Spleen (tissue), 7 donors: ENCODE data around the gene RUSF1.

Source experiments
- POLR2A ChIP-seq, 3 donors: fragments of 450-650 bp; IDR thresholded peaks; one replicate each; pipeline ENCODE4 v1.5.1; 2017; ENCODE audit warnings: antibody characterized with exemption in 3 of 3, mild to moderate bottlenecking in 1 of 3
- TF ChIP-seq, protein P1 (sequence below), 11 experiments: fragments of 200-600 bp in 7 of 11; fragments of 450-650 bp in 4 of 11; sonication (generic) in 4 of 11; IDR thresholded peaks in 8 of 11; conservative IDR thresholded peaks in 3 of 11; 1 replicate in 7 of 11; 2 replicates in 4 of 11; pipeline versions ENCODE4 v1.4.0 to v1.8.0; 2016 to 2021; ENCODE audit warnings: antibody characterized with exemption in 11 of 11, inconsistent platforms in 4 of 11, mild to moderate bottlenecking in 1 of 11
- donor health status: DM: no; HTN: no; CAD: no; lungs with moderate emphysema.
- donor health status: DM: no; HTN: no; CAD: no.
- donor health status: DM: no; HTN: no; CAD: no.

DNA sequence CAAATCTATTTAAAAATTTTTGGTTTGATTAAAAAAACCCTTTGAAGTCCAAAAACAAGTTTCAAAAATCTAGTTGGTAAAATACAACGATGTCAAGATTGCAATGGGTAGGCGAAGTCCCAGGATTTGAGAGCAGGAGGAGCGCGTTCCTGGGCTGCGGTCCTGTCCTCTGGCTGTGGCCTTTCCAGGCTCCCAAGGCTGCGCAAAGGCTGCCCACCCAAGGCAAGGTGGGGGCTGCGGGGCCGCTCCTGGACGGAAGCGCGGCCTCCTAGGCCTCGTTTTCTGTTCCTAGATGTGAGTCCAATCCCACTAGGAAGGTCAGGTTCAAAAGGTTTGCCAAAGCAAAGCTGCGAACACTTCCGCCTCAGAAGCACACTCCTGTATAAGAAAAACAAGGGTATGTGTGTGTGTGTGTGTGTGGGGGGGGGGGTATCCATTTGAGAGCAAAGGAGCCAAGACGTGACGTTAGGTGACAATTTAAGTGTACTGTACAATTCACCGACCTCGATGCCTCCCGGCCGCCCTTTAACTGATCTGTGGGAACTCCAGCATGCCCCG, 28.7 kb upstream of the RUSF1 start:
- TF ChIP-seq, protein P1, sequence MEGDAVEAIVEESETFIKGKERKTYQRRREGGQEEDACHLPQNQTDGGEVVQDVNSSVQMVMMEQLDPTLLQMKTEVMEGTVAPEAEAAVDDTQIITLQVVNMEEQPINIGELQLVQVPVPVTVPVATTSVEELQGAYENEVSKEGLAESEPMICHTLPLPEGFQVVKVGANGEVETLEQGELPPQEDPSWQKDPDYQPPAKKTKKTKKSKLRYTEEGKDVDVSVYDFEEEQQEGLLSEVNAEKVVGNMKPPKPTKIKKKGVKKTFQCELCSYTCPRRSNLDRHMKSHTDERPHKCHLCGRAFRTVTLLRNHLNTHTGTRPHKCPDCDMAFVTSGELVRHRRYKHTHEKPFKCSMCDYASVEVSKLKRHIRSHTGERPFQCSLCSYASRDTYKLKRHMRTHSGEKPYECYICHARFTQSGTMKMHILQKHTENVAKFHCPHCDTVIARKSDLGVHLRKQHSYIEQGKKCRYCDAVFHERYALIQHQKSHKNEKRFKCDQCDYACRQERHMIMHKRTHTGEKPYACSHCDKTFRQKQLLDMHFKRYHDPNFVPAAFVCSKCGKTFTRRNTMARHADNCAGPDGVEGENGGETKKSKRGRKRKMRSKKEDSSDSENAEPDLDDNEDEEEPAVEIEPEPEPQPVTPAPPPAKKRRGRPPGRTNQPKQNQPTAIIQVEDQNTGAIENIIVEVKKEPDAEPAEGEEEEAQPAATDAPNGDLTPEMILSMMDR (IDR thresholded peaks at IDR 0.05 in 8 of 11, conservative IDR thresholded peaks at IDR 0.05 in 3 of 11): no peak
- TF ChIP-seq POLR2A (IDR thresholded peaks at IDR 0.05): no peak
